Mesendoderm (in vitro differentiated cells): ENCODE data around the gene SMARCD3.
A peak's percentile ranks its signal among the peaks of the same experiment; 100 is the strongest.

Experiments
- DNase-seq: peaks from one replicate; pipeline ENCODE4 v3.0.0; 2013
- H2AK5ac ChIP-seq: 2 replicates; pipeline ENCODE4 v1.6.1; 2013; ENCODE audit warnings: low read length, inconsistent platforms
- H2BK120ac ChIP-seq: 2 replicates; pipeline ENCODE4 v1.6.1; 2013; ENCODE audit warnings: low read depth, mild to moderate bottlenecking, low read length, moderate library complexity, mixed read lengths
- H2BK15ac ChIP-seq: replicated peaks from 2 replicates; pipeline ENCODE4 v1.6.1; 2013; ENCODE audit warnings: low read depth, mild to moderate bottlenecking, moderate library complexity
- H2BK5ac ChIP-seq: 2 replicates; pipeline ENCODE4 v1.6.1; 2013; ENCODE audit warnings: low read length, inconsistent platforms
- H3K18ac ChIP-seq: 2 replicates; pipeline ENCODE4 v1.6.1; 2013; ENCODE audit warnings: mild to moderate bottlenecking, low read length, mixed read lengths
- H3K23ac ChIP-seq: one replicate; pipeline ENCODE4 v1.6.1; 2013; ENCODE audit warnings: low read length
- H3K27ac ChIP-seq: 2 replicates; pipeline ENCODE4 v1.5.1; 2013; ENCODE audit warnings: low read depth, mild to moderate bottlenecking, inconsistent platforms, low read length, moderate library complexity
- H3K27me3 ChIP-seq: 2 replicates; pipeline ENCODE4 v1.6.1; 2013; ENCODE audit warnings: low read length, control low read depth, mild to moderate bottlenecking, inconsistent platforms; ENCODE audit not compliant: insufficient read depth, poor library complexity
- H3K36me3 ChIP-seq: 2 replicates; pipeline ENCODE4 v1.6.1; 2013; ENCODE audit warnings: low read length, inconsistent platforms; ENCODE audit not compliant: control insufficient read depth, insufficient read depth
- H3K4ac ChIP-seq: one replicate; pipeline ENCODE4 v1.6.1; 2013; ENCODE audit warnings: low read depth, mild to moderate bottlenecking, low read length, moderate library complexity
- H3K4me1 ChIP-seq: 2 replicates; pipeline ENCODE4 v1.6.1; 2013; ENCODE audit warnings: low read depth, low read length, inconsistent platforms; ENCODE audit not compliant: control insufficient read depth
- H3K4me2 ChIP-seq: 2 replicates; pipeline ENCODE4 v1.6.1; 2013; ENCODE audit warnings: low read length
- H3K4me3 ChIP-seq: 2 replicates; pipeline ENCODE4 v1.5.1; 2013; ENCODE audit warnings: mild to moderate bottlenecking, low read length
- H3K56ac ChIP-seq: one replicate; pipeline ENCODE4 v1.6.1; 2013; ENCODE audit warnings: low read length
- H3K79me1 ChIP-seq: 2 replicates; pipeline ENCODE4 v1.6.1; 2013; ENCODE audit warnings: low read length, inconsistent platforms
- H3K79me2 ChIP-seq: 2 replicates; pipeline ENCODE4 v1.6.1; 2013; ENCODE audit warnings: mild to moderate bottlenecking, low read length; ENCODE audit not compliant: control insufficient read depth, insufficient read depth
- H3K9ac ChIP-seq: 2 replicates; pipeline ENCODE4 v1.6.1; 2013; ENCODE audit warnings: low read length, inconsistent platforms
- H4K5ac ChIP-seq: one replicate; pipeline ENCODE4 v1.6.1; 2013; ENCODE audit warnings: low read length
- H4K8ac ChIP-seq: one replicate; pipeline ENCODE4 v1.6.1; 2013; ENCODE audit warnings: low read depth, mild to moderate bottlenecking, control low read depth, low read length, moderate library complexity
- WGBS: extraction: QIAGEN DNeasy Blood & Tissue Kit; methylation state at CpG from one replicate; pipeline ENCODE4 v1.1.7; 2013; ENCODE audit warnings: low lambda C conversion rate, missing lambda C conversion rate; ENCODE audit not compliant: insufficient coverage; ENCODE audit errors: extremely low coverage; 5-methylcytosine and 5-hydroxymethylcytosine counted together

The SMARCD3 gene

DNA sequence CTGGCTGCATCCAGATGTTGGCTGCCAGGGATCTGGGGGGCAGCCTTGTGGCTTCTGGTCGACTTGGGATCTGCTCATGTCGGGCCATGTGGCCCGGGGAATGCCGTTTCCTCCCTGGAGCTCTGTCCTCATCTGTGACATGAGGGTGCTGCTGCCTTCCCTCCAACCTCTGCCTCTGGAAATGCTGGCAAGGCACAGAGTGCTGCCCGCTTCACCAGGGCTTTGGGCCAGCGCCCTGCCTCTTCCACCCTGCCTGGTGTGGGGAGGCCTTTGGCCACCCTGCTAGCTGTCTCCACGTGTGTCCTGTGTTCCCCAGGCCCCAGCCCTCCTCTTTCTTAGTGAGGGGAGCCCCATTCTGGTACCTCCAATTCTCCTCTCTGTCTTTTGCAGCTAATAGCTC, 5.8 kb upstream of the SMARCD3 start:
- Histone ChIP-seq H3K23ac (no peak overlapping the region), H3K27me3 (no peaks in the 10 kb centered on the region), H3K36me3 (no peaks in the 10 kb centered on the region), H2AK5ac (no peak overlapping the region), H3K4me3 (no peak overlapping the region), H2BK120ac (no peak overlapping the region), H3K4me1 (peaks cover 19% of the 10 kb centered on the region), H2BK5ac (no peak overlapping the region), H3K18ac (no peak overlapping the region), H3K9ac (no peak overlapping the region), H3K4ac (no peak overlapping the region), H3K56ac (no peak overlapping the region), H2BK15ac (no peak overlapping the region), H3K79me2 (no peaks in the 10 kb centered on the region), H3K27ac (no peak overlapping the region), H4K5ac (no peak overlapping the region), H3K79me1 (no peaks in the 10 kb centered on the region), H3K4me2 (no peak overlapping the region), H4K8ac (no peak overlapping the region)
- no CpG with 5 or more reads among the region's 7 CpGs for WGBS
- no peak for DNase-seq

DNA sequence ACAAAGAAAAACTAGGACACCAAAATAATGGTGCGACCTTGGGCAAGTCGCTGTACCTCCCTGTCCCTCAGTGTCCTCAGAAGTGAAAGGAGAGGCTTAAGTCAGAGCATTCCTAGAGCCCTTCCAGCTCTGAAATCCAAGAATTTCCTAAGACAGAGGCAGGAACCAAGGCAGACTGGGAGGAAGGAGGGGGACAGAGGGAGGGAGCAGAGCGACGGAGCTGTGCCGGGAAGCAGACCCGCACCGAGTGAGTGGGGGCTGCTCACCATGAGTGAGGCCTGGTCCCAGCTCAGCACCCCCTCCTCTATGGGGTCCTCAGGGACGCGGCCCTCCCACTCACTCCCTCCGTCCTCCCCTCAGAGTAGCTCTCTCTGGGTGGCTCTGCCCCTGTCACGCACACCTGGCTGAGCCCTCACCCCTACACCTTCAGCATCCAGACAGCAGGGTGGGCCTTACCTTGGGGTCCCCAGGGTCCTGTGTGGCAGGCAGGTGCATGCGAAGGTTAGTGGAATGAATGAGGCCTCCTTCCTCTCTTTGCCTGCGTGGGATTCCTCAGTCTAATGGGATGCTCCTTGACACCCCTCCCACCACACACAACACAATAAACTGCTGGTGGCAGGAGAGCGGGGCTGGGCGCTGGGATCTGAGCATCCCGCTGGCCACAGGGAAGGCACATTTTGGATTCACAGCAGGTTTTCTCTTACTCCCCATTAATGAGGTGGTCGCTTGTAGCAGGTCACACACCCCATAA, 4.6 kb upstream of the SMARCD3 start:
- no peak overlapping the region for H3K4me3 ChIP-seq
- H3K18ac ChIP-seq: no peak overlapping the region
- no peaks in the 10 kb centered on the region for H3K79me2 ChIP-seq
- no peak overlapping the region for H2BK5ac ChIP-seq
- H3K27me3 ChIP-seq: no peaks in the 10 kb centered on the region
- H3K79me1 ChIP-seq: no peaks in the 10 kb centered on the region
- no peak overlapping the region for H4K8ac ChIP-seq
- no peaks in the 10 kb centered on the region for H3K36me3 ChIP-seq
- H2BK15ac ChIP-seq: no peak overlapping the region
- H4K5ac ChIP-seq: no peak overlapping the region
- peak overlapping the region; percentile 72 for H3K4me2 ChIP-seq
- no peak overlapping the region for H2BK120ac ChIP-seq
- H3K4me1 ChIP-seq: peaks cover 22% of the 10 kb centered on the region
- no peak overlapping the region for H3K27ac ChIP-seq
- H3K56ac ChIP-seq: peak overlapping the region; percentile 87
- H3K4ac ChIP-seq: no peak overlapping the region
- peak; percentile 85 for DNase-seq
- no peak overlapping the region for H3K23ac ChIP-seq
- no peak overlapping the region for H2AK5ac ChIP-seq
- H3K9ac ChIP-seq: peak overlapping the region; percentile 62
- WGBS: no CpG with 5 or more reads among the region's 17 CpGs

DNA sequence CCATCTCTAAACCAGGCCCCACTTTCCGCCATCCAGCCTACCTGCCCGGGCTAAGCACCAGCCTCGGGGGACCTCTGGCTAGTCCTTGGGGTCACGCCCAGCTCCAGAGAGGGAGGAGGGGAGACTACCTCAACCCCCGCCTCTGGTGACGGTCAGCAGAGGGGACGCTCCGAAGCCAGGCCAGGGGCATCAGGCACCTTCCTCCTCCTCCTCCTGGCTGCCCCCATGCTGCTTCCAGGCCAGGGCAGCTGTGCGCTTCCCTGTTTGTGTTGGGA, 4.0 kb upstream of the SMARCD3 start:
- no peaks in the 10 kb centered on the region for H3K27me3 ChIP-seq
- H3K4ac ChIP-seq: peak overlapping the region; percentile 56
- H2BK120ac ChIP-seq: no peak overlapping the region
- H4K5ac ChIP-seq: no peak overlapping the region
- H2AK5ac ChIP-seq: no peak overlapping the region
- no peaks in the 10 kb centered on the region for H3K79me1 ChIP-seq
- peaks cover 24% of the 10 kb centered on the region for H3K4me1 ChIP-seq
- peak overlapping the region; percentile 62 for H3K9ac ChIP-seq
- H3K23ac ChIP-seq: peak overlapping the region; percentile 59
- no peaks in the 10 kb centered on the region for H3K36me3 ChIP-seq
- peak overlapping the region; percentile 51 for H3K4me3 ChIP-seq
- whole genome bisulfite sequencing: no CpG with 5 or more reads among the region's 9 CpGs
- H2BK15ac ChIP-seq: no peak overlapping the region
- H3K56ac ChIP-seq: peak overlapping the region; percentile 87
- no peak for DNase-seq
- peak overlapping the region; percentile 72 for H3K4me2 ChIP-seq
- H2BK5ac ChIP-seq: peak overlapping the region; percentile 24
- H3K18ac ChIP-seq: no peak overlapping the region
- no peak overlapping the region for H4K8ac ChIP-seq
- no peaks in the 10 kb centered on the region for H3K79me2 ChIP-seq
- peak overlapping the region; percentile 37 for H3K27ac ChIP-seq

DNA sequence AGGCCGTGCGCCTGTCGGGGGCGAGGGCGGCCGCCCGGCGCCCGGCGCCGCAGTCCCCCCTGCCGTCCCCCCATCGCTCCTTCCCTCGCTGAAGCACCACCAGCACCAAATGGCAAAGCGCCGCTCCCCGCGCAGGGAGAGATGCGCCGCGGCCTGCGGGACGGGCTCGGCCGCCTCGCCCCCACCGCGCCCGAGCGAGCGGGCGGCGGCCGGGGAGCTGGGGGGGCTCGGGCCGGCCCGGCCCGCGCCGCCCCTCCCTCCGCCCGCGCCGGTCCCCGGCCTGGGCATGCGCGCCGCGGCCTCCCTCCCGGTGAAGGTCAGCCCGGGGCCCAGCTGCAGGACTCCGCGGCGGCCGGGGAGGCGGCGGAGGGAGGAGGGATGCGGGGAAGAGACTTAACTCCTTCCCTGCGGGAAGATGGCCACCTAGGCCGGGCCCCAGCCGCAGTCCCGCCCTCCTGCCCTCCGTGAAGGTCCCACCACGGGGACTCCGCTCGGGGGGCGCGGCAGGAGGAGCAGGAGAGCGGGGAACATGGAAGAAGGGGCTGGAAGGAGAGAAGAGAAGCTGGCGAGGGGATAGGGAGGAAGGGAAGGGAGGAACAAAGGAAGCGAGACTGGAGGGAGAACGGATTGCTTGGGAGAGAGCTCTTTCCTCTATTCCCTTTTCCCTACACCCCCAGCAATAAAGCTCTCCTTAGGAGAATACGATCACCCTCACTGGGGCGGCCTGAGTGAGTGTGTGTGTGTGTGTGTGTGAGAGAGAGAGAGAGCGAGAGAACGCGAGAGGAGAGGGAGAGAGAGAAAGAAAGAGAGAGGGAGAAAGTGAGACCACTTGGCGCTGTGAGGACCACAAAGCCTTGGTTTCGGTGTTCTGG, 3.4 kb upstream of the SMARCD3 start:
- H3K4me2 ChIP-seq: peak overlapping the region; percentile 72
- no peak overlapping the region for H2AK5ac ChIP-seq
- peak overlapping the region; percentile 51 for H3K4me3 ChIP-seq
- no peaks in the 10 kb centered on the region for H3K36me3 ChIP-seq
- H3K56ac ChIP-seq: peak overlapping the region; percentile 87
- no peak overlapping the region for H4K5ac ChIP-seq
- peak overlapping the region; percentile 92 for H3K18ac ChIP-seq
- WGBS: no CpG with 5 or more reads among the region's 79 CpGs
- peaks cover 24% of the 10 kb centered on the region for H3K4me1 ChIP-seq
- H3K79me2 ChIP-seq: no peaks in the 10 kb centered on the region
- H3K4ac ChIP-seq: peak overlapping the region; percentile 56
- no peak overlapping the region for H2BK15ac ChIP-seq
- H3K23ac ChIP-seq: peak overlapping the region; percentile 98
- peak overlapping the region; percentile 94 for H2BK120ac ChIP-seq
- no peaks in the 10 kb centered on the region for H3K79me1 ChIP-seq
- peak overlapping the region; percentile 24 for H2BK5ac ChIP-seq
- H3K27ac ChIP-seq: peak overlapping the region; percentile 37
- no peaks in the 10 kb centered on the region for H3K27me3 ChIP-seq
- peak overlapping the region; percentile 28 for H4K8ac ChIP-seq
- DNase-seq: peak; percentile 72
- peak overlapping the region; percentile 62 for H3K9ac ChIP-seq

DNA sequence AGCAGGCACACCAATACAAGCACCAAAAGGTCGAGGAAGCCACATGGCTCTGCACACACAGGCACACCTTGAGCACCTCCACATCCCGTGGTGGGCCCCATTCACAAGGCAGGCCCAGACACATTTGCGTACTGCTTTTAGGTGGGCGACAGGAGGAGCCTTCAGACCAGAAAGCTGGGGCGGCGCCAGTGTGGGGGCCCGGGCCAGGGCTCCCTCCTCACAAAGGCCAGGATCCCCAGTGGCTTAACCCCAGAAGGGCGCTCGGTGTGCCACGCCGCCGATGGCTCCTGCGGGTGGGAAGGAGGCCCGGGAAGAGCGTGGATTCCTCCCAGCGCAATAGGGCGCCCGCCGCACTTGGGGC, 2.8 kb upstream of the SMARCD3 start:
- H2AK5ac ChIP-seq: no peak overlapping the region
- no peaks in the 10 kb centered on the region for H3K27me3 ChIP-seq
- H3K79me2 ChIP-seq: no peaks in the 10 kb centered on the region
- H2BK120ac ChIP-seq: no peak overlapping the region
- no peak overlapping the region for H4K5ac ChIP-seq
- H3K4me3 ChIP-seq: no peak overlapping the region
- H3K27ac ChIP-seq: no peak overlapping the region
- H2BK5ac ChIP-seq: no peak overlapping the region
- no peak overlapping the region for H2BK15ac ChIP-seq
- peaks cover 27% of the 10 kb centered on the region for H3K4me1 ChIP-seq
- peak overlapping the region; percentile 62 for H3K9ac ChIP-seq
- peak overlapping the region; percentile 98 for H3K23ac ChIP-seq
- H3K4me2 ChIP-seq: peak overlapping the region; percentile 53
- peak overlapping the region; percentile 92 for H3K18ac ChIP-seq
- H3K36me3 ChIP-seq: no peaks in the 10 kb centered on the region
- H3K4ac ChIP-seq: peak overlapping the region; percentile 28
- DNase-seq: no peak
- no CpG with 5 or more reads among the region's 19 CpGs for WGBS
- H4K8ac ChIP-seq: no peak overlapping the region
- no peaks in the 10 kb centered on the region for H3K79me1 ChIP-seq
- H3K56ac ChIP-seq: peak overlapping the region; percentile 74
